Neural crest cell (in vitro differentiated cells): ENCODE results near the gene CTAG2. TPM values are rescaled to one million over a fixed set of nuclear protein-coding genes. Genes with fewer than 3 reads are reported as not detected.
"Not testable (repeated sequence)": the region's sequence is repeated elsewhere in the genome, so short reads cannot be mapped to it uniquely, and the experiment has no call there.

Source experiments
- DNase-seq: peaks from one replicate; pipeline ENCODE4 v3.0.0; 2021; ENCODE audit warnings: low read depth, mixed read lengths, low spot score
- H3K27ac Mint-ChIP-seq: one replicate; pipeline ENCODE4 v1.8.0; 2021; ENCODE audit warnings: mild to moderate bottlenecking, mixed read lengths; ENCODE audit not compliant: unreplicated experiment
- H3K27me3 Mint-ChIP-seq: 2 replicates; pipeline ENCODE4 v1.8.0; 2021; ENCODE audit warnings: low read depth, mild to moderate bottlenecking, mixed read lengths
- H3K36me3 Mint-ChIP-seq: 2 replicates; pipeline ENCODE4 v1.8.0; 2021; ENCODE audit warnings: low read depth, mild to moderate bottlenecking, mixed read lengths
- H3K4me1 Mint-ChIP-seq: 2 replicates; pipeline ENCODE4 v1.8.0; 2021; ENCODE audit warnings: mixed read lengths
- H3K4me3 Mint-ChIP-seq: one replicate; pipeline ENCODE4 v1.8.0; 2021; ENCODE audit warnings: mild to moderate bottlenecking, mixed read lengths
- H3K9me3 Mint-ChIP-seq: 2 replicates; pipeline ENCODE4 v1.8.0; 2021; ENCODE audit warnings: mixed read lengths
- CTCF ChIP-seq: fragments of 200-600 bp; sonication (generic); conservative IDR thresholded peaks from 2 replicates; pipeline ENCODE4 v1.5.0; 2021; ENCODE audit warnings: antibody characterized with exemption, mild to moderate bottlenecking
- long read RNA-seq: library from polyadenylated mRNA; unstranded; transcript quantifications from one replicate; pipeline ENCODE4 v2.0.0, GENCODE V29; 2020
- total RNA-seq: library from RNA; stranded (reverse); gene quantifications from 2 replicates; pipeline ENCODE4 v1.2.1, GENCODE V29; 2021

CTAG2 gene
- total RNA-seq, result not detected in 2 replicates
- long read RNA-seq, result 0 reads

GRCh38 chrX:154653413-154653812 is at the start of gene CTAG2:
Gene CTAG2 (minus strand): TSS chrX:154653579. CDS start chrX:154653515, 64 bp downstream.
- H3K4me1 Mint-ChIP-seq, H3K36me3 Mint-ChIP-seq, H3K9me3 Mint-ChIP-seq, H3K4me3 Mint-ChIP-seq, H3K27ac Mint-ChIP-seq, H3K27me3 Mint-ChIP-seq, DNase-seq: not testable (repeated sequence)

- DNase-seq, result no peak
- Mint-ChIP-seq H3K36me3 (peaks cover 2% of the 10 kb centered on the region), H3K4me3 (no peak overlapping the region), H3K27me3 (no peaks in the 10 kb centered on the region), H3K4me1 (no peaks in the 10 kb centered on the region), H3K27ac (no peak overlapping the region), H3K9me3 (peaks cover 6% of the 10 kb centered on the region)
- no peak for TF ChIP-seq CTCF
Measured at GRCh38 chrX:154698630-154699248, 45.4 kb upstream of the CTAG2 start.

- peaks cover 5% of the 10 kb centered on the region for H3K36me3 Mint-ChIP-seq
Measured at GRCh38 chrX:154696676-154697045, 43.3 kb upstream of the CTAG2 start.

GRCh38 chrX:154695911-154696675 is 42.7 kb upstream of the CTAG2 start:
- DNase-seq, result no peak
- H3K4me3 Mint-ChIP-seq, result no peak overlapping the region
- H3K36me3 Mint-ChIP-seq, result peaks cover 6% of the 10 kb centered on the region
- H3K9me3 Mint-ChIP-seq, result peaks cover 3% of the 10 kb centered on the region
- no peaks in the 10 kb centered on the region for H3K27me3 Mint-ChIP-seq
- TF ChIP-seq CTCF, result no peak
- H3K27ac Mint-ChIP-seq, result no peak overlapping the region
- no peaks in the 10 kb centered on the region for H3K4me1 Mint-ChIP-seq

More at GRCh38 chrX:154696676-154697045, 43.3 kb upstream of the CTAG2 start:
- H3K27ac Mint-ChIP-seq, result no peak overlapping the region
- H3K4me3 Mint-ChIP-seq, result no peak overlapping the region
- TF ChIP-seq CTCF, result no peak
- DNase-seq, result no peak
- H3K4me1 Mint-ChIP-seq, result no peaks in the 10 kb centered on the region
- no peaks in the 10 kb centered on the region for H3K27me3 Mint-ChIP-seq
- H3K9me3 Mint-ChIP-seq, result peaks cover 3% of the 10 kb centered on the region

- Mint-ChIP-seq H3K27ac (no peak overlapping the region), H3K27me3 (no peaks in the 10 kb centered on the region), H3K9me3 (peaks cover 3% of the 10 kb centered on the region), H3K4me1 (no peaks in the 10 kb centered on the region), H3K36me3 (peaks cover 6% of the 10 kb centered on the region), H3K4me3 (no peak overlapping the region)
- no peak for DNase-seq
- TF ChIP-seq CTCF, result no peak
Measured at GRCh38 chrX:154693394-154693793, 40.0 kb upstream of the CTAG2 start.

GRCh38 chrX:154690438-154690837 is 37.1 kb upstream of the CTAG2 start:
- not testable (repeated sequence) for H3K4me1 Mint-ChIP-seq, H3K27me3 Mint-ChIP-seq, H3K36me3 Mint-ChIP-seq, DNase-seq, H3K27ac Mint-ChIP-seq, H3K9me3 Mint-ChIP-seq, H3K4me3 Mint-ChIP-seq

- H3K4me1 Mint-ChIP-seq, H3K36me3 Mint-ChIP-seq, H3K27ac Mint-ChIP-seq, H3K4me3 Mint-ChIP-seq, DNase-seq, H3K9me3 Mint-ChIP-seq: not testable (repeated sequence)
- peaks cover 15% of the 10 kb centered on the region for H3K27me3 Mint-ChIP-seq
Measured at GRCh38 chrX:154672084-154672483, 18.7 kb upstream of the CTAG2 start.

GRCh38 chrX:154670848-154671247 is 17.5 kb upstream of the CTAG2 start:
- H3K27ac Mint-ChIP-seq, H3K36me3 Mint-ChIP-seq, H3K4me3 Mint-ChIP-seq, H3K4me1 Mint-ChIP-seq, DNase-seq, H3K9me3 Mint-ChIP-seq: not testable (repeated sequence)
- H3K27me3 Mint-ChIP-seq, result peaks cover 18% of the 10 kb centered on the region
